HepG2 (cell line): ENCODE results near the gene FAM118A. TPM values are rescaled to one million over a fixed set of nuclear protein-coding genes. Genes with fewer than 3 reads are reported as not detected.

ENCODE experiments used
- CBX2 ChIP-seq, 2 experiments: fragments of 200-600 bp in 1 of 2; sonication (generic); formaldehyde crosslinking in 1 of 2; IDR thresholded peaks; 2 replicates each; pipeline versions ENCODE4 v1.7.0 to v1.8.1; 2018 to 2022; ENCODE audit warnings: low read depth in 2 of 2, low read length in 1 of 2, mild to moderate bottlenecking in 1 of 2, missing genetic modification reagents in 1 of 2
- CEBPZ ChIP-seq: IDR thresholded peaks from 2 replicates; pipeline ENCODE4 v1.6.1; 2012; ENCODE audit warnings: low read length, improper control_type of control experiment
- FOSL2 ChIP-seq: sonication (generic); formaldehyde crosslinking; IDR thresholded peaks from 2 replicates; pipeline ENCODE4 v1.4.0; 2020; ENCODE audit warnings: missing genetic modification reagents
- HNRNPUL1 ChIP-seq: fragments of 200-400 bp; formaldehyde crosslinking; IDR thresholded peaks from 2 replicates; pipeline ENCODE4 v1.6.1; 2017; ENCODE audit warnings: low read depth, mild to moderate bottlenecking, low read length, moderate library complexity
- KDM4B ChIP-seq: sonication (generic); formaldehyde crosslinking; IDR thresholded peaks from 2 replicates; pipeline ENCODE4 v1.4.0; 2020; ENCODE audit warnings: missing genetic modification reagents
- KDM5A ChIP-seq: fragments of 200-600 bp; sonication (generic); IDR thresholded peaks from 2 replicates; pipeline ENCODE4 v1.7.0; 2018; ENCODE audit warnings: antibody characterized with exemption, mild to moderate bottlenecking, low read length, borderline replicate concordance
- MBD4 ChIP-seq: IDR thresholded peaks from 2 replicates; pipeline ENCODE4 v1.6.1; 2012; ENCODE audit warnings: low read length, inconsistent platforms, borderline replicate concordance
- MXD4 ChIP-seq: IDR thresholded peaks from 2 replicates; pipeline ENCODE4 v1.6.1; 2016; ENCODE audit warnings: mild to moderate bottlenecking, missing biosample characterization, missing genetic modification reagents
- POLR2G ChIP-seq: fragments of 200-400 bp; formaldehyde crosslinking; IDR thresholded peaks from 2 replicates; pipeline ENCODE4 v1.6.1; 2018; ENCODE audit warnings: mild to moderate bottlenecking, low read depth, low read length, moderate library complexity
- RORA ChIP-seq: sonication (generic); formaldehyde crosslinking; IDR thresholded peaks from 2 replicates; pipeline ENCODE4 v1.5.0; 2020; ENCODE audit warnings: mild to moderate bottlenecking, missing genetic modification reagents, moderate library complexity
- U2AF2 ChIP-seq: fragments of 200-400 bp; formaldehyde crosslinking; IDR thresholded peaks from 2 replicates; pipeline ENCODE4 v1.6.1; 2017; ENCODE audit warnings: low read depth, mild to moderate bottlenecking, low read length
- ZBTB1 ChIP-seq: sonication (generic); formaldehyde crosslinking; IDR thresholded peaks from 2 replicates; pipeline ENCODE4 v1.4.0; 2020; ENCODE audit warnings: missing genetic modification reagents, borderline replicate concordance
- ZKSCAN8 ChIP-seq: IDR thresholded peaks from 2 replicates; pipeline ENCODE4 v1.6.1; 2016; ENCODE audit warnings: borderline replicate concordance, missing genetic modification reagents, missing compliant biosample characterization
- ZNF124 ChIP-seq: sonication (generic); formaldehyde crosslinking; IDR thresholded peaks from 2 replicates; pipeline ENCODE4 v1.4.0; 2020; ENCODE audit warnings: missing genetic modification reagents
- ZNF225 ChIP-seq: sonication (generic); formaldehyde crosslinking; IDR thresholded peaks from 2 replicates; pipeline ENCODE4 v1.4.0; 2020; ENCODE audit warnings: mild to moderate bottlenecking, missing genetic modification reagents
- ZNF362 ChIP-seq: sonication (generic); formaldehyde crosslinking; IDR thresholded peaks from 2 replicates; pipeline ENCODE4 v1.4.0; 2020; ENCODE audit warnings: missing genetic modification reagents, mild to moderate bottlenecking, borderline replicate concordance
- ZNF414 ChIP-seq: sonication (generic); formaldehyde crosslinking; IDR thresholded peaks from 2 replicates; pipeline ENCODE4 v1.5.0; 2020; ENCODE audit warnings: missing genetic modification reagents
- ZNF549 ChIP-seq: sonication (generic); formaldehyde crosslinking; IDR thresholded peaks from 2 replicates; pipeline ENCODE4 v1.5.0; 2020; ENCODE audit warnings: missing genetic modification reagents
- polyA plus RNA-seq, 8 experiments: library from polyadenylated mRNA; depleted of rRNA in 3 of 8; stranded (reverse) in 7 of 8; unstranded in 1 of 8; fragments of >200 nt; fragmentation: Illumina TruSeq in 4 of 8; extraction: Trizol in 4 of 8; gene quantifications; 2 replicates each; pipeline versions ENCODE4 v1.2.1 to v1.2.3, GENCODE V29; 2011 to 2016; ENCODE audit warnings: low read depth in 4 of 8, missing spikeins in 1 of 8, mixed read lengths in 1 of 8; ENCODE audit not compliant: insufficient read depth in 1 of 8
- total RNA-seq, 5 experiments: library from RNA; depleted of rRNA; stranded (reverse); fragments of >200 nt; fragmentation: Illumina TruSeq; extraction: Trizol; gene quantifications; 2 replicates each; pipeline ENCODE4 v1.2.3, GENCODE V29; 2016; ENCODE audit warnings: low read depth in 1 of 5
- TF ChIP-seq, protein P1 (sequence below): sonication (generic); formaldehyde crosslinking; IDR thresholded peaks from 2 replicates; pipeline ENCODE4 v1.4.0; 2020; ENCODE audit warnings: missing genetic modification reagents, borderline replicate concordance

The FAM118A gene
- total and polyA plus RNA-seq, 2 of the 13 experiments (the other 11 are each of a cell fraction or from before 2014, with no cell fraction given) = 36.7 to 48.2 TPM

GRCh38 chr22:45268958-45269844 is 40.5 kb upstream of the FAM118A start (continued):
- TF ChIP-seq RORA (CRISPR knock-in tag) (no peak), FOSL2 (no peak), CEBPZ (no peak), CBX2 (IDR thresholded peaks at IDR 0.05; ENCODE audit: low read depth, low read length) (no peak), CBX2 (CRISPR knock-in tag; IDR thresholded peaks at IDR 0.05; ENCODE audit: low read depth) (no peak), ZNF549 (no peak), ZNF225 (peak; percentile 55; the same call in 1 of the 2 replicates), ZBTB1 (CRISPR knock-in tag) (no peak), ZKSCAN8 (CRISPR knock-in tag) (no peak), HNRNPUL1 (no peak), ZNF362 (CRISPR knock-in tag) (no peak), POLR2G (peak; percentile 57), U2AF2 (no peak), MXD4 (CRISPR knock-in tag) (no peak), MBD4 (no peak), ZNF124 (no peak), ZNF414 (CRISPR knock-in tag) (no peak), KDM4B (CRISPR knock-in tag) (no peak), KDM5A (0 out of 2 replicates have a peak, but pooled peaks have one; percentile 41)
- TF ChIP-seq, protein P1, sequence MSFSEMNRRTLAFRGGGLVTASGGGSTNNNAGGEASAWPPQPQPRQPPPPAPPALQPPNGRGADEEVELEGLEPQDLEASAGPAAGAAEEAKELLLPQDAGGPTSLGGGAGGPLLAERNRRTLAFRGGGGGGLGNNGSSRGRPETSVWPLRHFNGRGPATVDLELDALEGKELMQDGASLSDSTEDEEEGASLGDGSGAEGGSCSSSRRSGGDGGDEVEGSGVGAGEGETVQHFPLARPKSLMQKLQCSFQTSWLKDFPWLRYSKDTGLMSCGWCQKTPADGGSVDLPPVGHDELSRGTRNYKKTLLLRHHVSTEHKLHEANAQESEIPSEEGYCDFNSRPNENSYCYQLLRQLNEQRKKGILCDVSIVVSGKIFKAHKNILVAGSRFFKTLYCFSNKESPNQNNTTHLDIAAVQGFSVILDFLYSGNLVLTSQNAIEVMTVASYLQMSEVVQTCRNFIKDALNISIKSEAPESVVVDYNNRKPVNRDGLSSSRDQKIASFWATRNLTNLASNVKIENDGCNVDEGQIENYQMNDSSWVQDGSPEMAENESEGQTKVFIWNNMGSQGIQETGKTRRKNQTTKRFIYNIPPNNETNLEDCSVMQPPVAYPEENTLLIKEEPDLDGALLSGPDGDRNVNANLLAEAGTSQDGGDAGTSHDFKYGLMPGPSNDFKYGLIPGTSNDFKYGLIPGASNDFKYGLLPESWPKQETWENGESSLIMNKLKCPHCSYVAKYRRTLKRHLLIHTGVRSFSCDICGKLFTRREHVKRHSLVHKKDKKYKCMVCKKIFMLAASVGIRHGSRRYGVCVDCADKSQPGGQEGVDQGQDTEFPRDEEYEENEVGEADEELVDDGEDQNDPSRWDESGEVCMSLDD (CRISPR knock-in tag) = no peak
